Panc1 (cell line): ENCODE results near the gene SPATA21. TPM values are rescaled to one million over a fixed set of nuclear protein-coding genes. Genes with fewer than 3 reads are reported as not detected.

Experiments
- ATAC-seq: fragments of 200-7000 bp; cut with Tn5 transposase; 2 replicates; pipeline ENCODE4 v1.9.1; 2020; ENCODE audit warnings: mild to moderate bottlenecking, moderate library complexity
- BruUV-seq: library from RNA; stranded (reverse); fragments of 400-500 nt; replicated peaks from 2 replicates; lab custom pipeline; 2021; lab: Mats Ljungman, UMichigan
- CTCF ChIA-PET: fragments of 300-600 bp; sonication (Branson Sonifier 250); formaldehyde crosslinking; loops from one replicate; lab custom pipeline; 2022; ENCODE audit warnings: antibody characterized with exemption; lab: Charles Lee
- POLR2A ChIA-PET: fragments of 300-600 bp; sonication (Branson Sonifier 250); formaldehyde crosslinking; loops from one replicate; lab custom pipeline; 2022; ENCODE audit warnings: antibody characterized with exemption; lab: Charles Lee
- DNase-seq: peaks from one replicate; pipeline ENCODE4 v3.0.0-alpha.2; 2010; ENCODE audit warnings: low read depth, low spot score
- H3K27ac ChIP-seq: 2 replicates; pipeline ENCODE4 v1.5.1; 2011; ENCODE audit warnings: mild to moderate bottlenecking, low read length, inconsistent platforms
- H3K27me3 ChIP-seq: fragments of 200-500 bp; sonication (Bioruptor generic); 2 replicates; pipeline ENCODE4 v1.6.0; 2014; ENCODE audit warnings: low read length, inconsistent platforms; ENCODE audit not compliant: control insufficient read depth, insufficient read depth
- H3K36me3 ChIP-seq: fragments of 200-500 bp; sonication (Bioruptor generic); 2 replicates; pipeline ENCODE4 v1.5.1; 2014; ENCODE audit warnings: inconsistent platforms, mild to moderate bottlenecking, low read length, moderate library complexity; ENCODE audit not compliant: control insufficient read depth, insufficient read depth
- H3K4me1 ChIP-seq: 2 replicates; pipeline ENCODE4 v1.5.1; 2011; ENCODE audit warnings: inconsistent platforms, mild to moderate bottlenecking, low read length, moderate library complexity; ENCODE audit not compliant: control insufficient read depth, insufficient read depth
- H3K4me3 ChIP-seq, 2 experiments: 2 replicates each; pipeline ENCODE4 v1.5.1; 2011 to 2012; ENCODE audit warnings: low read depth in 2 of 2, low read length in 2 of 2, mild to moderate bottlenecking in 2 of 2, inconsistent platforms in 1 of 2, moderate library complexity in 1 of 2
- H3K9me3 ChIP-seq: fragments of 200-500 bp; sonication (Bioruptor generic); 2 replicates; pipeline ENCODE4 v1.5.1; 2014; ENCODE audit warnings: low read depth, mild to moderate bottlenecking, inconsistent platforms, low read length, moderate library complexity; ENCODE audit not compliant: control insufficient read depth, insufficient read depth
- CTCF ChIP-seq: fragments of 450-650 bp; IDR thresholded peaks from 2 replicates; pipeline ENCODE4 v1.5.1; 2017; ENCODE audit warnings: mild to moderate bottlenecking
- POLR2AphosphoS5 ChIP-seq: IDR thresholded peaks from 2 replicates; pipeline ENCODE4 v1.6.1; 2012; ENCODE audit warnings: mild to moderate bottlenecking, low read depth, low read length, moderate library complexity
- REST ChIP-seq, 2 experiments: IDR thresholded peaks; 2 replicates each; pipeline ENCODE4 v1.6.1; 2011 to 2012; ENCODE audit warnings: low read depth in 2 of 2, control low read depth in 1 of 2, low read length in 1 of 2, mild to moderate bottlenecking in 1 of 2, moderate library complexity in 1 of 2; ENCODE audit not compliant: insufficient read depth in 1 of 2
- SIN3A ChIP-seq: IDR thresholded peaks from 2 replicates; pipeline ENCODE4 v1.6.1; 2012; ENCODE audit warnings: low read depth, mild to moderate bottlenecking, low read length, moderate library complexity, borderline replicate concordance; ENCODE audit not compliant: insufficient read depth
- TCF7L2 ChIP-seq: IDR thresholded peaks from 2 replicates; pipeline ENCODE4 v1.6.1; 2011; ENCODE audit warnings: mild to moderate bottlenecking, low read depth, low read length, inconsistent platforms
- in situ Hi-C: cut with HindIII; loops from 2 replicates; pipeline ENCODE4 v1.10.0; 2016; ENCODE audit warnings: low sequenced_read_pairs, low pct_unique_long_range_greater_than_20kb
- intact Hi-C: fragments of 100-400 bp; cut with micrococcal nuclease; formaldehyde crosslinking; loops from one replicate; pipeline ENCODE4 v1.10.0; 2022; ENCODE audit not compliant: unreplicated experiment
- total RNA-seq: library from RNA; stranded (reverse); gene quantifications from one replicate; pipeline ENCODE4 v1.2.1, GENCODE V29; 2021; ENCODE audit not compliant: unreplicated experiment

Gene SPATA21
- total RNA-seq, 1 experiment from 2014 or later = not detected

DNA sequence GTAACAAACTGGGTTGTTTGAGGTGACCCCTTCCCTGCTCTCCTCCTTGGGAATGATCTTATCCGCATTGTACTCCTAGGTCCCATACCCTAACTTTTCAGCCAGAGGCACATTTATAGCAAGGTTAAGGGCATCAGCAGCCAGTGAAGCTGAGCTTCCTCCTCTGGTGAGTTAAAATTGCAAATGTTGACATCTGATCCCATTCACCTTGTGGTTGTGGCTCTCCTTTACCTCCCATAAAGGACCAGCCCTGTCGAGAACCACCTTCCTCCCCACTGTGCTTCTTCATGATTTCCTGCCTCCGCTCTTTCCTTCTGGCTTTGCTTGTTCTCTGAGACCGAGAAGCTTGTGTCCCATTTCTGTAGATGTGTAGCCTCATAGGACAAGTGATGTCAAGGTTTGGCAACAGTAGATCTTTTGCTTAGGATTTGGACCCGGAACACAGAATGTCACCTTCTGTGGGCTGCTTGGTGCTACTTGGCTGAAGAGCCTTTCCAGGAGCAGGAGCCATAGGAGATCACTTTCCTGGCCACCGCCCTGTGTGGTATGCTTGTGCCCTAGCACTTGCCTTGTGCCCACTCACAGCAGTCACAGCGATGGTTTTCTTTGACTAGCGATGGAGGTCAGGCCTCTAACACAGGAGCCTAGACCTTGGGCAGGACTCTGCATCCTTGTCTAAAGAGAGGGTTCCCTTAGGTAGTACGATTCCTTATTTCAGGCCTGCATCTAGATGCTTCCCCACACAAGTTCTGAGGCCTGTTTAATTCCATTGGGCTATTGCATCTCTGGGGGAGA, 51.4 kb downstream of the SPATA21 start:
- Histone ChIP-seq H3K4me1 (peaks cover 48% of the 10 kb centered on the region), H3K9me3 (no peaks in the 10 kb centered on the region), H3K4me3 (no peak overlapping the region), H3K36me3 (no peaks in the 10 kb centered on the region), H3K27ac (peak overlapping the region; percentile 76), H3K27me3 (no peaks in the 10 kb centered on the region)
- BruUV-seq = no TSS peak
- intact Hi-C loops = no loop called here
- DNase-seq (no peak), ATAC-seq (peak; percentile 57)
- POLR2A ChIA-PET = interaction anchor here (0.6 kb wide), 1 partner anchor 11 kb away, joined by 3 read pairs; no protein-coding TSS in a partner anchor
- CTCF ChIA-PET = no interaction called here
- in situ Hi-C loops = no loop called here
- no peak for TF ChIP-seq POLR2AphosphoS5
- TF ChIP-seq TCF7L2 = no peak
- TF ChIP-seq CTCF = no peak
- no peak for TF ChIP-seq REST (IDR thresholded peaks at IDR 0.05; ENCODE audit: insufficient read depth in 1 of 2, low read depth in 2 of 2, low read length in 1 of 2)
- TF ChIP-seq SIN3A = no peak

DNA sequence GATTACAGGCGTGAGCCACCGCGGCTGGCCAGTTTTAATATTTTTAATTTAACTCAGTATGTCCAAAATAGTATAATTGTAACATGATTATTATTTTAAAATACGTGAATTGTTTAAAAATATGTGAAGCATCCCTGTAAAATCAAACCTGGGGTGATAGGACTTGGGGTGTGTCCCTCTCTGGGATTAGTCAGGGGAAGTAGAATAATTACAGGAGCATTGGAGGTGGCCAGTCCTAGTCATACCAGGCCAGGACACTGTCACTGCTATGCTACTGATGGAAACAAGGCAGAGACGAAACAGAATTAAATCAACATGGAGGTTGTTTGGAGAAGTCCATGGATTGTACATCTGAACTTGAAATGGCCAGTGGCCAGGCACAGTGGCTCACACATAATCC, 53.3 kb downstream of the SPATA21 start:
- no peaks in the 10 kb centered on the region for H3K27me3 ChIP-seq
- intact Hi-C loops = no loop called here
- H3K9me3 ChIP-seq = no peaks in the 10 kb centered on the region
- TF ChIP-seq TCF7L2 = no peak
- no peak for TF ChIP-seq SIN3A
- TF ChIP-seq CTCF = no peak
- TF ChIP-seq REST (IDR thresholded peaks at IDR 0.05; ENCODE audit: insufficient read depth in 1 of 2, low read depth in 2 of 2, low read length in 1 of 2) = no peak
- POLR2A ChIA-PET = no interaction called here
- H3K27ac ChIP-seq = no peak overlapping the region
- H3K4me3 ChIP-seq = no peak overlapping the region
- no TSS peak for BruUV-seq
- peaks cover 46% of the 10 kb centered on the region for H3K4me1 ChIP-seq
- in situ Hi-C loops = no loop called here
- ATAC-seq = no peak
- CTCF ChIA-PET = no interaction called here
- DNase-seq = no peak
- H3K36me3 ChIP-seq = no peaks in the 10 kb centered on the region
